ENCODE measurements around the gene EPN1. TPM values are rescaled to one million over a fixed set of nuclear protein-coding genes. Genes with fewer than 3 reads are reported as not detected.

The EPN1 gene
- total RNA-seq, 2 experiments from 2014 or later: 39.0 to 40.5 TPM

DNA sequence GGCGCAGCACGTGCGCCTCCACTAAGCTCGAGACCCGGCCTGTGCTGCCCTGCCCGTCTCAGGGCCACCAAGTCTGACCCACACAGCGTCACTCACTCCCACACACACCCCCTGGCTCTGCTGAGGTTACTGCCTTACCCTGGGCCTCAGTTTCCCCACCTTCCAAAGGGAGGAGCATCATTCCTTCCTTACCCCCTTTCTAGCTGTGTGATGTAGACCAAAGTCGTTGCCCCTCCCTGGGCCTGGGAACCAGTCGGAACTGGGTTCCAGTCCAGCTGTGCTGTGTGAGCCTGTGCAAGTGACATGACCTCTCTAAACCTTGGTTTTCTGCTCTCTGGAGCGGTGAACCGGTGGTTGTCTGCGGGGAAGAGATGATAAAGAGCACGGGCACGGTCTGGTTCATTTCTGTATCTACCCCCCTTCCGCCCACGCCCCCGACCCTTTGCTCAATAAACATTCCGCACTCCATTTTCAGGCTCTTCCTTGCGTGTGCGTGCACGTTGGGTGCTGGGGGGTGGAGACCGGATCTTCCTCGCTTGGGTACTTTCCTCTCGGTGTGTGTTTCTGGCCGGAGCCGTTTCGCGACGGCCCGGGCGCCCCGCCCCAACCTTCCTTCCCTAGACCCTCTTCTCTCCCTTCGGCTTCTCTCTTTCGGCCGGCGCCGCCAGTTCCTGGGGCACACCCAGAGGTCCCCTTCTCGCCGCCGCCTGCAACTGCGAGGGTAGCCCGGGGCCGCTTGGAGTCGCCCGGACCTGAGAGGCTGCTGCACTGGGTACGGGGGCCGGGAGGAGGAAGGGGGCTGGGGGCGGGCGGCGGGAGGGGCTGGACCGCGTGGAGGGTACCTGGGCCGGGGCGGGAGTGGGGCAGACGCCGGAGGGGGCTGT, 31.8 kb upstream of the EPN1 start, which contains the start of gene ZNF581:
ZNF581 (plus strand) TSS at position 647 of the 884 bp plus-strand sequence. CDS start 923 bp downstream, outside the sequence.
- Mint-ChIP-seq H3K27ac (peak within 1 kb of the TSS; percentile 88), H3K4me3 (peak within 1 kb of the TSS; percentile 89), H3K36me3 (ENCODE audit: low read depth) (peaks cover 20% of the 10 kb centered on the region), H3K4me1 (ENCODE audit: low read depth) (peaks cover 56% of the 10 kb centered on the region), H3K9me3 (peaks cover 3% of the 10 kb centered on the region), H3K27me3 (no peaks in the 10 kb centered on the region)
- H3K4me3 ChIP-seq (ENCODE audit: low read length): peak within 1 kb of the TSS; percentile 78
- H3K4me1 ChIP-seq (ENCODE audit: insufficient read depth, low read length): peaks cover 76% of the 10 kb centered on the region
- peak within 1 kb of the TSS; percentile 71 to 78 for H3K27ac ChIP-seq (ENCODE audit: low read depth in 1 of 2, low read length in 2 of 2)
- peaks cover 0 to 5% of the 10 kb centered on the region in 2 experiments for H3K9me3 ChIP-seq (ENCODE audit: control insufficient read depth in 1 of 2, insufficient read depth in 1 of 2, low read length in 2 of 2)
- intact Hi-C loops (cut with DNase I, micrococcal nuclease): loop anchor here in 1 of 2 experiments (5.0 kb wide), 2 partner anchors 46 to 256 kb away; partner anchors contain the start of genes FIZ1 and RPL28
- TF ChIP-seq, protein P1, sequence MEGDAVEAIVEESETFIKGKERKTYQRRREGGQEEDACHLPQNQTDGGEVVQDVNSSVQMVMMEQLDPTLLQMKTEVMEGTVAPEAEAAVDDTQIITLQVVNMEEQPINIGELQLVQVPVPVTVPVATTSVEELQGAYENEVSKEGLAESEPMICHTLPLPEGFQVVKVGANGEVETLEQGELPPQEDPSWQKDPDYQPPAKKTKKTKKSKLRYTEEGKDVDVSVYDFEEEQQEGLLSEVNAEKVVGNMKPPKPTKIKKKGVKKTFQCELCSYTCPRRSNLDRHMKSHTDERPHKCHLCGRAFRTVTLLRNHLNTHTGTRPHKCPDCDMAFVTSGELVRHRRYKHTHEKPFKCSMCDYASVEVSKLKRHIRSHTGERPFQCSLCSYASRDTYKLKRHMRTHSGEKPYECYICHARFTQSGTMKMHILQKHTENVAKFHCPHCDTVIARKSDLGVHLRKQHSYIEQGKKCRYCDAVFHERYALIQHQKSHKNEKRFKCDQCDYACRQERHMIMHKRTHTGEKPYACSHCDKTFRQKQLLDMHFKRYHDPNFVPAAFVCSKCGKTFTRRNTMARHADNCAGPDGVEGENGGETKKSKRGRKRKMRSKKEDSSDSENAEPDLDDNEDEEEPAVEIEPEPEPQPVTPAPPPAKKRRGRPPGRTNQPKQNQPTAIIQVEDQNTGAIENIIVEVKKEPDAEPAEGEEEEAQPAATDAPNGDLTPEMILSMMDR (IDR thresholded peaks at IDR 0.05): no peak
- ChIA-PET CTCF (interaction anchor here (1.9 kb wide), 2 partner anchors 10 to 12 kb away, joined by 16 read pairs; no protein-coding TSS in a partner anchor), POLR2A (interaction anchor here (0.6 to 3.0 kb wide), 13 partner anchors 8 to 526 kb away, joined by 3 to 30 read pairs (median 5); partner anchors contain the start of genes FIZ1, PPP1R12C, U2AF2 and ZNF524)
- DNase-seq (peak; percentile 63 to 92 (median 74)), ATAC-seq (ENCODE audit: poor library complexity) (peak; percentile 54)
- H3K27me3 ChIP-seq (ENCODE audit: control insufficient read depth in 1 of 2, insufficient read depth in 2 of 2, low read length in 2 of 2): no peaks in the 10 kb centered on the region
- H3K36me3 ChIP-seq (ENCODE audit: insufficient read depth, low read length): peaks cover 15% of the 10 kb centered on the region

DNA sequence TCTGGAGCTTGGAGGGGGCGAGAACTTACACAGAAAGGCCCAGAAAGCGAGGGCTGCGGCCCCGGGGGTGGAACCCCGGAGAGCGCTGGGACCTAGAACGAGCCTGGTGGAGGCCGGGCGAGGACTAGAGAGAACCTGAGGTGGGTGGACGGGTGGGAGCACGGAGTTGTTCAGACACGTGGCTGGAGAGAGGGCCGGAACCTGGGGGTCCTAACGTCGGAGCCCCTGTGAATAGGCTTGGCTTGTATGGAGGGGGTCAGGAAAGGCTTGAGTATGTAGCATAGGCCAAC, 31.2 kb upstream of the EPN1 start:
- Histone ChIP-seq H3K27me3 (ENCODE audit: control insufficient read depth in 1 of 2, insufficient read depth in 2 of 2, low read length in 2 of 2) (no peaks in the 10 kb centered on the region), H3K27ac (ENCODE audit: low read depth in 1 of 2, low read length in 2 of 2) (peak overlapping the region; percentile 71 to 78), H3K36me3 (ENCODE audit: insufficient read depth, low read length) (peaks cover 12% of the 10 kb centered on the region), H3K4me1 (ENCODE audit: insufficient read depth, low read length) (peaks cover 77% of the 10 kb centered on the region), H3K9me3 (ENCODE audit: control insufficient read depth in 1 of 2, insufficient read depth in 1 of 2, low read length in 2 of 2) (peaks cover 0 to 5% of the 10 kb centered on the region in 2 experiments), H3K4me3 (ENCODE audit: low read length) (peak overlapping the region; percentile 78)
- DNase-seq (no peak), ATAC-seq (ENCODE audit: poor library complexity) (no peak)
- Mint-ChIP-seq H3K4me1 (ENCODE audit: low read depth) (peaks cover 54% of the 10 kb centered on the region), H3K4me3 (peak overlapping the region; percentile 89), H3K27ac (peak overlapping the region; percentile 88), H3K36me3 (ENCODE audit: low read depth) (peaks cover 20% of the 10 kb centered on the region), H3K9me3 (peaks cover 3% of the 10 kb centered on the region), H3K27me3 (no peaks in the 10 kb centered on the region)
- TF ChIP-seq, protein P1 (IDR thresholded peaks at IDR 0.05): no peak
- ChIA-PET CTCF (no interaction called here), POLR2A (interaction anchor here (1.5 to 3.0 kb wide), 4 partner anchors 9 to 38 kb away, joined by 3 to 24 read pairs (median 12); partner anchors contain the start of genes U2AF2, ZNF784 and ZNF865)
- intact Hi-C loops (cut with DNase I, micrococcal nuclease): loop anchor here in 1 of 2 experiments (5.0 kb wide), 2 partner anchors 47 to 257 kb away; partner anchors contain the start of genes FIZ1 and RPL28

DNA sequence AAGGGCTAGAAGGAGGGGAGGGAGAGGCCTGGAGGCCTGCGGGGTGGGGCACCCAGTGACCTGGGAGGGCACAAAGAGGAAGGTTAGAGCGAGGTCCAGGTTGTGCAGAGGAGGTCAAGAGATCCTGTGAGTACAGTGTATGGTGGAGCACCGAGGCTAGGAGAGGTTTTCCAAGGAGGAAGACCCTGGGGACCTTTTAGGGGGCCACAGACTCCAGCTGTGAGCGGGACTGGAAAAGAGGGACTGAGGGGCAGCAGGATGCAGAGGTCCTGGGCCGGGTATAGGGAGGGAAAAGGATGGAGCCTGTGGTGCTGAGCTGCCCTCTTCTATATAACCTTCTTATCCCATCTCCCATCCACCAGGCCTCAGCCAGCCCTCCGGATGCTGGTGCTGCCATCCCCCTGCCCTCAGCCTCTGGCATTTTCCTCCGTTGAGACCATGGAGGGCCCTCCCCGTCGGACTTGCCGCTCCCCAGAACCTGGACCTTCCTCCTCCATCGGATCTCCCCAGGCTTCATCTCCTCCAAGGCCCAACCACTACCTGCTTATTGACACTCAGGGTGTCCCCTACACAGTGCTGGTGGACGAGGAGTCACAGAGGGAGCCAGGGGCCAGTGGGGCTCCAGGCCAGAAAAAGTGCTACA, 30.7 kb upstream of the EPN1 start:
- Mint-ChIP-seq H3K4me3 (peak overlapping the region; percentile 89), H3K36me3 (ENCODE audit: low read depth) (peaks cover 16% of the 10 kb centered on the region), H3K9me3 (no peaks in the 10 kb centered on the region), H3K27me3 (no peaks in the 10 kb centered on the region), H3K4me1 (ENCODE audit: low read depth) (peaks cover 50% of the 10 kb centered on the region), H3K27ac (peak overlapping the region; percentile 88)
- Histone ChIP-seq H3K27ac (ENCODE audit: low read depth in 1 of 2, low read length in 2 of 2) (peak overlapping the region; percentile 71 to 78), H3K36me3 (ENCODE audit: insufficient read depth, low read length) (peaks cover 12% of the 10 kb centered on the region), H3K27me3 (ENCODE audit: control insufficient read depth in 1 of 2, insufficient read depth in 2 of 2, low read length in 2 of 2) (no peaks in the 10 kb centered on the region), H3K9me3 (ENCODE audit: control insufficient read depth in 1 of 2, insufficient read depth in 1 of 2, low read length in 2 of 2) (peaks cover 0 to 5% of the 10 kb centered on the region in 2 experiments), H3K4me3 (ENCODE audit: low read length) (peak overlapping the region; percentile 78), H3K4me1 (ENCODE audit: insufficient read depth, low read length) (peaks cover 78% of the 10 kb centered on the region)
- CTCF ChIA-PET: no interaction called here
- intact Hi-C loops (cut with DNase I, micrococcal nuclease): loop anchor here in 1 of 2 experiments (5.0 kb wide), 2 partner anchors 47 to 257 kb away; partner anchors contain the start of genes FIZ1 and RPL28
- POLR2A ChIA-PET: interaction anchor here (1.5 to 3.0 kb wide), 4 partner anchors 8 to 38 kb away, joined by 3 to 24 read pairs (median 12); partner anchors contain the start of genes U2AF2, ZNF784 and ZNF865
- ATAC-seq (ENCODE audit: poor library complexity) (no peak), DNase-seq (no peak)
- TF ChIP-seq, protein P1 (IDR thresholded peaks at IDR 0.05): no peak

Data from CD4-positive, alpha-beta T cell (primary cell).